SH-SY5Y (cell line): Measurements from ENCODE around the gene CHST13.

ENCODE experiments used
- GATA2 ChIP-seq: IDR thresholded peaks from 2 replicates; pipeline ENCODE4 v1.6.1; 2011; ENCODE audit warnings: mild to moderate bottlenecking, low read depth, low read length
- GATA3 ChIP-seq: IDR thresholded peaks from 2 replicates; pipeline ENCODE4 v1.6.1; 2011; ENCODE audit warnings: low read depth, mild to moderate bottlenecking, low read length, moderate library complexity

The CHST13 gene

GRCh38 chr3:126494204-126494969 lies 29.6 kb upstream of the CHST13 start:
- TF ChIP-seq GATA2 (no peak), GATA3 (no peak)

- TF ChIP-seq GATA2 = no peak
- TF ChIP-seq GATA3 = no peak
Measured at GRCh38 chr3:126494970-126495230, 29.1 kb upstream of the CHST13 start.

GRCh38 chr3:126495786-126496185 lies 28.2 kb upstream of the CHST13 start:
- TF ChIP-seq GATA2 (no peak), GATA3 (no peak)

GRCh38 chr3:126496894-126497850 lies 26.8 kb upstream of the CHST13 start:
- no peak for TF ChIP-seq GATA3

GRCh38 chr3:126497956-126498355 lies 26.0 kb upstream of the CHST13 start:
- no peak for TF ChIP-seq GATA3
- TF ChIP-seq GATA2 = no peak

GRCh38 chr3:126498461-126498860 lies 25.5 kb upstream of the CHST13 start:
- TF ChIP-seq GATA3 = no peak
- no peak for TF ChIP-seq GATA2

GRCh38 chr3:126498929-126499328 lies 25.0 kb upstream of the CHST13 start:
- no peak for TF ChIP-seq GATA2
- no peak for TF ChIP-seq GATA3

GRCh38 chr3:126499401-126499800 lies 24.6 kb upstream of the CHST13 start:
- no peak for TF ChIP-seq GATA2
- no peak for TF ChIP-seq GATA3

- TF ChIP-seq GATA3 = no peak
- no peak for TF ChIP-seq GATA2
Measured at GRCh38 chr3:126500016-126500415, 23.9 kb upstream of the CHST13 start.

- TF ChIP-seq GATA3 (no peak), GATA2 (no peak)
Measured at GRCh38 chr3:126501054-126501453, 22.9 kb upstream of the CHST13 start.

GRCh38 chr3:126501736-126502135 lies 22.2 kb upstream of the CHST13 start:
- TF ChIP-seq GATA2 (no peak), GATA3 (no peak)

GRCh38 chr3:126502656-126503055 lies 21.3 kb upstream of the CHST13 start:
- no peak for TF ChIP-seq GATA3

- TF ChIP-seq GATA2 = no peak
- TF ChIP-seq GATA3 = no peak
Measured at GRCh38 chr3:126503701-126504100, 20.3 kb upstream of the CHST13 start.

GRCh38 chr3:126507886-126508285 lies 16.1 kb upstream of the CHST13 start:
- TF ChIP-seq GATA2 = no peak
- TF ChIP-seq GATA3 = no peak

- TF ChIP-seq GATA2 (no peak), GATA3 (no peak)
Measured at GRCh38 chr3:126508564-126508964, 15.4 kb upstream of the CHST13 start.
